GM06990 (cell line): ENCODE results near the gene ZNF284.
A peak's percentile ranks its signal among the peaks of the same experiment; 100 is the strongest.

Source experiments
- DNase-seq: peaks from one replicate; pipeline ENCODE4 v3.0.0-alpha.2; 2011; ENCODE audit not compliant: insufficient read length; ENCODE audit errors: extremely low read depth
- H3K27me3 ChIP-seq: replicated peaks from 2 replicates; pipeline ENCODE4 v1.6.0; 2011; ENCODE audit warnings: low read length; ENCODE audit not compliant: control insufficient read depth, insufficient read depth
- H3K36me3 ChIP-seq: 2 replicates; pipeline ENCODE4 v1.5.1; 2011; ENCODE audit warnings: low read length; ENCODE audit not compliant: control insufficient read depth, insufficient read depth
- H3K4me3 ChIP-seq: replicated peaks from 2 replicates; pipeline ENCODE4 v1.5.1; 2011; ENCODE audit warnings: low read depth, mild to moderate bottlenecking, control low read depth, low read length
- TF ChIP-seq, protein P1 (sequence below): IDR thresholded peaks from 2 replicates; pipeline ENCODE4 v1.5.1; 2011; ENCODE audit warnings: low read length, control low read depth, mild to moderate bottlenecking, inconsistent platforms; ENCODE audit not compliant: insufficient read depth, poor library complexity, severe bottlenecking

ZNF284 gene

DNA sequence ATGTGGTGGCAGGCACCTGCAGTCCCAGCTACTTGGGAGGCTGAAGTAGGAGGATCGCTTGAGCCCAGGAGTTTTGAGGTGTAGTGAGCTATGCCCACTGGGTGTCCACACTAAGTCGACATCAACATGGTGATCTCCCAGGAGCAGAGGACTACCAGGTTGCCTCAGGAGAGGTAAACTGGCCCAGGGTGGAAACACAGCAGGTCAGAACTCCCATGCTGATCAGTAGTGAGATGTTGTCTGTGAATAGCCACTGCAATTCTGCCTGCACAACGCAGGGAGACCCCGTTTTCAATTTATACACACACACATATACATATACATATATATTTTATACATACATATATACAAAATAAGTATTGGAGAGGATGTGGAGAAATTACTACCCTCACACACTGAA lies 20.1 kb downstream of the ZNF284 start:
- H3K4me3 ChIP-seq = no peak overlapping the region
- no peaks in the 10 kb centered on the region for H3K27me3 ChIP-seq
- TF ChIP-seq, protein P1, sequence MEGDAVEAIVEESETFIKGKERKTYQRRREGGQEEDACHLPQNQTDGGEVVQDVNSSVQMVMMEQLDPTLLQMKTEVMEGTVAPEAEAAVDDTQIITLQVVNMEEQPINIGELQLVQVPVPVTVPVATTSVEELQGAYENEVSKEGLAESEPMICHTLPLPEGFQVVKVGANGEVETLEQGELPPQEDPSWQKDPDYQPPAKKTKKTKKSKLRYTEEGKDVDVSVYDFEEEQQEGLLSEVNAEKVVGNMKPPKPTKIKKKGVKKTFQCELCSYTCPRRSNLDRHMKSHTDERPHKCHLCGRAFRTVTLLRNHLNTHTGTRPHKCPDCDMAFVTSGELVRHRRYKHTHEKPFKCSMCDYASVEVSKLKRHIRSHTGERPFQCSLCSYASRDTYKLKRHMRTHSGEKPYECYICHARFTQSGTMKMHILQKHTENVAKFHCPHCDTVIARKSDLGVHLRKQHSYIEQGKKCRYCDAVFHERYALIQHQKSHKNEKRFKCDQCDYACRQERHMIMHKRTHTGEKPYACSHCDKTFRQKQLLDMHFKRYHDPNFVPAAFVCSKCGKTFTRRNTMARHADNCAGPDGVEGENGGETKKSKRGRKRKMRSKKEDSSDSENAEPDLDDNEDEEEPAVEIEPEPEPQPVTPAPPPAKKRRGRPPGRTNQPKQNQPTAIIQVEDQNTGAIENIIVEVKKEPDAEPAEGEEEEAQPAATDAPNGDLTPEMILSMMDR = no peak
- peaks cover 2% of the 10 kb centered on the region; the same call in 1 of the 2 replicates for H3K36me3 ChIP-seq
- no peak for DNase-seq

DNA sequence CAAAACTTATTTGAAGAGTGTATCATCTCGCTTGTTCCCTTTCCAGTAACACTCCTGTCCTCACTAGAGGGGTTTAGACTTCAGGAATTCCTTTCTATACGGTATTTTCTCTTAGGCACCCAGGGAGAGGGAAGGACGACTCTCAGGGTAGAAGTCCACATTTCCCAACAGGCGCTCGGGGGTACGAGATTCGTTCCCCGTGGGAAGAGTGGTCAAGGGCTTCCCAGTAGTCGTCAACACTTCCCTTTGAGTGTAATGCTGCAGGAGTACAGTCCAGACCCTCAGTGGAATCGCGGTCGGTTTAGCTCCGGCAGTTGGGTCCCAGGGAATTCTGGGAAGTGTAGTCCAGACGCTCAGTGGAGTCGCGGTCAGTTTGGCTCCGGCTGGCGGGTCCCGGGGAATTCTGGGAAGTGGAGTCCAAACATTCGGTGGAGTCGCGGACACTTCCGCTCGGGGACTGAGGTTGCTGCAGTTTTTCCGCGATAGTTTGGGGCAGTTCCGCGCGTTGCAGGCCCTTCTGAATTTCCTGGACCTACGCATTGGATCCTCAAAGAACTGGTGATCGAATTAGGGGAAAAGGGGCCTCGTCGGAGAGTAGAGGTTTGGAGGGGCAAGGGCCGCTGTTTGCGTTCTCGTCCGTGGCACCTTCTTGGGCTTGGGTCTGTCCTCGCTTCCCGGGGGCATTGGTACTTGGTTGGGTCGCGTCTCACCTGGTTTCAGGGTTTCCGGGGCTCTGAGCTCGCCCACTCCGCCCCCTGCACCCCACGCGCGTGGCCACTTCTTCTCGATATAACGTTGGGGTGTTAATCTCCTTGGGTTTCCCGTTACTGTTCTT lies 22.2 kb downstream of the ZNF284 start, which contains the start of gene ZNF224:
Gene ZNF224 (plus strand): TSS at position 431 of the 835 bp plus-strand sequence. CDS start 3,513 bp downstream, outside the sequence.
- no peaks in the 10 kb centered on the region for H3K27me3 ChIP-seq
- H3K4me3 ChIP-seq = peak within 1 kb of the TSS; percentile 74
- H3K36me3 ChIP-seq = peaks cover 4% of the 10 kb centered on the region
- TF ChIP-seq, protein P1 = no peak
- peak; percentile 85 for DNase-seq

GRCh38 chr19:44107751-44108150 lies 35.8 kb downstream of the ZNF284 start:
- no peak for DNase-seq
- no peaks in the 10 kb centered on the region for H3K27me3 ChIP-seq
- peaks cover 9% of the 10 kb centered on the region for H3K36me3 ChIP-seq
- TF ChIP-seq, protein P1 = no peak
- no peak overlapping the region for H3K4me3 ChIP-seq

DNA sequence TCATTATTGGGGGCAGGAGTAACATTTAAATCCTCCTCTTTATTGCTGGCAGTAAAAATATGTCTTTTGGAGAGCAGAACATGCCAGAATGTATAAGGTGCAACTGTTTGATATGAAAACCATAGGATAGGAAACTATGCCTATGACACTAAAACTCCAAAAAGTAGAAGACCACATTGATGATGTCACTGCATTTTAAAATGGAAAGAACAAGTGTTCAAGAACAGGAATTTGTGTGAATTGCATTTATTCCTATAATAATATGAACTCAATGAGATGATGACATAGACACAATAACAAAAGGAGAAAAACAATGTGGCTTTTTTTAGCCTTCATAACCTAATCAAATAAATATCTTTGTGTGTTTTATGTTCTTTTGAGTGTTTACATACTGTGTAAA lies 37.5 kb downstream of the ZNF284 start:
- Histone ChIP-seq H3K36me3 (peaks cover 9% of the 10 kb centered on the region), H3K27me3 (no peaks in the 10 kb centered on the region), H3K4me3 (no peak overlapping the region)
- TF ChIP-seq, protein P1 = no peak
- no peak for DNase-seq

DNA sequence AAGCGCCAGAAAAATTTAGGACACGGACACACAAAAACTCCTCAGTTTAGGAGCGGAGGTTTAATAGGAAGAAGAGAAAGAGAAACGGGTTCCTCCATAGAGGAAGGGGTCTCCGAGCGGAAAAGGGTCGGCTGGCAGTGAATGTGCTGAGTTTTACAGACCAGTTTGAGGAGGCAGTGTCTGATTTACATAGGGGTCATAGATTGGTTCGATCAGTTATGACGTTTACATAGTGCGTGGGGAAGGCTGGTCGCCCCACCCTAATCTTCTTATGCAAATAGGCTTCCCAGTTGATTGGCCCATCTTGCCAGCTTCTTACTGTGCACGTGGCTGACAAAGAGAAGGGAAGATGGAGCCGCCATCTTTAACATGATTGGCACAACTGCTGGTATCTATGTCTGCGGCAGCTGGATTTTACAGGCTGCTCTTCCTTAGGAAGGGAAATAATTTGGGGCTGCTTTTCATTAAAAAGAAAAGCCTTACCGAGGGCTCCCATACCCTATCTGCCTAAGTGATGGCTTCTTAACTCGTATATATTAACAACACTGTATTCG lies 40.0 kb downstream of the ZNF284 start:
- DNase-seq = no peak
- TF ChIP-seq, protein P1 = no peak
- peaks cover 4% of the 10 kb centered on the region for H3K36me3 ChIP-seq
- no peaks in the 10 kb centered on the region for H3K27me3 ChIP-seq
- no peak overlapping the region; the same call in 1 of the 2 replicates for H3K4me3 ChIP-seq
